Brain microvascular endothelial cell (primary cell): ENCODE measurements around the gene PRDX5.
A peak's percentile ranks its signal among the peaks of the same experiment; 100 is the strongest.

Experiments
- DNase-seq: peaks from one replicate; pipeline ENCODE4 v3.0.0-alpha.2; 2020
- H3K27ac ChIP-seq: fragments of 250-450 bp; sonication (Bioruptor Pico); 2 replicates; pipeline ENCODE4 v1.5.1; 2020; ENCODE audit warnings: mild to moderate bottlenecking, moderate library complexity
- H3K27me3 ChIP-seq: fragments of 250-450 bp; sonication (Bioruptor Pico); replicated peaks from 2 replicates; pipeline ENCODE4 v1.5.1; 2020; ENCODE audit warnings: mild to moderate bottlenecking
- H3K36me3 ChIP-seq: fragments of 250-450 bp; sonication (Bioruptor Pico); replicated peaks from 2 replicates; pipeline ENCODE4 v1.5.1; 2020; ENCODE audit warnings: mild to moderate bottlenecking
- H3K4me3 ChIP-seq: 2 replicates; pipeline ENCODE4 v1.5.1; 2011; ENCODE audit warnings: low read depth, mild to moderate bottlenecking, control low read depth, low read length, moderate library complexity
- CTCF ChIP-seq: IDR thresholded peaks from 2 replicates; pipeline ENCODE4 v1.5.1; 2011; ENCODE audit warnings: low read depth, mild to moderate bottlenecking, moderate library complexity, low read length, control low read depth, inconsistent platforms; ENCODE audit errors: missing control alignments
- in situ Hi-C: cut with HindIII; loops from 2 replicates; pipeline ENCODE4 v1.10.0; 2017; ENCODE audit warnings: low sequenced_read_pairs, low pct_ligation_motif_present

The PRDX5 gene

GRCh38 chr11:64338716-64339115, 20.8 kb downstream of the PRDX5 start:
- H3K4me3 ChIP-seq = no peak overlapping the region
- H3K27me3 ChIP-seq = no peaks in the 10 kb centered on the region
- TF ChIP-seq CTCF = no peak
- H3K36me3 ChIP-seq = no peaks in the 10 kb centered on the region
- H3K27ac ChIP-seq = no peak overlapping the region
- DNase-seq = no peak
- in situ Hi-C loops = no loop called here

- in situ Hi-C loops = no loop called here
- H3K4me3 ChIP-seq = no peak overlapping the region
Measured at GRCh38 chr11:64339286-64339685, 21.4 kb downstream of the PRDX5 start.

GRCh38 chr11:64339754-64340408, 22.0 kb downstream of the PRDX5 start, which contains the start of gene CCDC88B:
TSS of gene CCDC88B (plus strand) at chr11:64340204. CDS start at chr11:64340267, 63 bp downstream.
- H3K27ac ChIP-seq = no peak within 1 kb of the TSS
- in situ Hi-C loops = no loop called here
- no peak for DNase-seq
- H3K4me3 ChIP-seq = no peak within 1 kb of the TSS
- H3K27me3 ChIP-seq = no peaks in the 10 kb centered on the region
- TF ChIP-seq CTCF = no peak
- no peaks in the 10 kb centered on the region for H3K36me3 ChIP-seq

More at GRCh38 chr11:64339286-64339685, 21.4 kb downstream of the PRDX5 start:
- no peaks in the 10 kb centered on the region for H3K36me3 ChIP-seq
- no peak for TF ChIP-seq CTCF
- no peaks in the 10 kb centered on the region for H3K27me3 ChIP-seq
- DNase-seq = no peak
- no peak overlapping the region for H3K27ac ChIP-seq

- Histone ChIP-seq H3K4me3 (no peak overlapping the region), H3K27me3 (no peaks in the 10 kb centered on the region), H3K36me3 (no peaks in the 10 kb centered on the region), H3K27ac (no peak overlapping the region)
- TF ChIP-seq CTCF = peak; percentile 32
- in situ Hi-C loops = no loop called here
- DNase-seq = no peak
Measured at GRCh38 chr11:64340671-64341335, 22.9 kb downstream of the PRDX5 start.

- H3K27me3 ChIP-seq = no peaks in the 10 kb centered on the region
- no peaks in the 10 kb centered on the region for H3K36me3 ChIP-seq
- H3K4me3 ChIP-seq = no peak overlapping the region
- no peak for TF ChIP-seq CTCF
- no peak overlapping the region for H3K27ac ChIP-seq
- DNase-seq = no peak
- in situ Hi-C loops = no loop called here
Measured at GRCh38 chr11:64341429-64341828, 23.5 kb downstream of the PRDX5 start.
